Neural cell (in vitro differentiated cells): ENCODE measurements around the gene ZFR2. TPM values are rescaled to one million over a fixed set of nuclear protein-coding genes. Genes with fewer than 3 reads are reported as not detected.

ENCODE experiments used
- H2AFZ ChIP-seq: fragments of 200-600, 300-800 bp; sonication (generic), shearing (Covaris generic); 2 replicates; pipeline ENCODE4 v1.6.0; 2014; ENCODE audit warnings: low read depth, mild to moderate bottlenecking, antibody characterized with exemption, low read length, moderate library complexity
- H3F3A ChIP-seq: fragments of 200-600 bp; shearing (Covaris generic); 2 replicates; pipeline ENCODE4 v1.6.1; 2016; ENCODE audit warnings: mild to moderate bottlenecking, moderate library complexity, mixed read lengths, antibody characterized with exemption, low read length; ENCODE audit not compliant: insufficient read depth, poor library complexity, severe bottlenecking
- H3K27ac ChIP-seq: fragments of 200-600, 300-800 bp; sonication (generic), shearing (Covaris generic); 2 replicates; pipeline ENCODE4 v1.5.1; 2014; ENCODE audit warnings: mild to moderate bottlenecking, low read length, moderate library complexity
- H3K27me3 ChIP-seq: fragments of 300-800, 200-600 bp; sonication (generic), shearing (Covaris generic); 2 replicates; pipeline ENCODE4 v1.6.0; 2014; ENCODE audit warnings: mild to moderate bottlenecking, low read depth, low read length, moderate library complexity; ENCODE audit not compliant: insufficient read depth
- H3K36me3 ChIP-seq: fragments of 300-800, 200-600 bp; sonication (generic), shearing (Covaris generic); 2 replicates; pipeline ENCODE4 v1.5.1; 2014; ENCODE audit warnings: mild to moderate bottlenecking, antibody characterized with exemption, low read length, moderate library complexity; ENCODE audit not compliant: insufficient read depth
- H3K4me2 ChIP-seq: fragments of 300-800, 200-600 bp; sonication (generic), shearing (Covaris generic); 2 replicates; pipeline ENCODE4 v1.6.0; 2014; ENCODE audit warnings: mild to moderate bottlenecking, low read length
- H3K4me3 ChIP-seq: fragments of 300-800, 200-600 bp; sonication (generic), shearing (Covaris generic); 2 replicates; pipeline ENCODE4 v1.5.1; 2014; ENCODE audit warnings: mild to moderate bottlenecking, low read length, moderate library complexity
- H3K79me2 ChIP-seq: fragments of 200-600 bp; shearing (Covaris generic); replicated peaks from 2 replicates; pipeline ENCODE4 v1.6.0; 2014; ENCODE audit warnings: mild to moderate bottlenecking, low read length, moderate library complexity; ENCODE audit not compliant: insufficient read depth
- H3K9ac ChIP-seq: fragments of 300-800, 200-600 bp; sonication (generic), shearing (Covaris generic); 2 replicates; pipeline ENCODE4 v1.6.1; 2016; ENCODE audit warnings: mild to moderate bottlenecking, low read length, mixed read lengths
- H3K9me2 ChIP-seq: fragments of 200-600 bp; shearing (Covaris generic); 2 replicates; pipeline ENCODE4 v1.6.1; 2016; ENCODE audit warnings: mild to moderate bottlenecking, low read length, mixed read lengths; ENCODE audit not compliant: insufficient read depth
- H3K9me3 ChIP-seq: fragments of 200-600, 300-800 bp; sonication (generic), shearing (Covaris generic); 2 replicates; pipeline ENCODE4 v1.6.1; 2016; ENCODE audit warnings: mild to moderate bottlenecking, mixed run types, low read length, moderate library complexity, mixed read lengths
- H4K20me1 ChIP-seq: fragments of 200-600 bp; shearing (Covaris generic); 2 replicates; pipeline ENCODE4 v1.6.1; 2016; ENCODE audit warnings: mild to moderate bottlenecking, mixed run types; ENCODE audit not compliant: insufficient read depth
- CTCF ChIP-seq: fragments of 450-650 bp; IDR thresholded peaks from 2 replicates; pipeline ENCODE4 v1.5.1; 2014; ENCODE audit warnings: antibody characterized with exemption, mild to moderate bottlenecking, moderate library complexity; ENCODE audit not compliant: poor library complexity, severe bottlenecking
- EP300 ChIP-seq: fragments of 450-650 bp; conservative IDR thresholded peaks from 2 replicates; pipeline ENCODE4 v1.6.1; 2014; ENCODE audit warnings: antibody characterized with exemption, mild to moderate bottlenecking, moderate library complexity; ENCODE audit not compliant: poor library complexity, severe bottlenecking
- EZH2 ChIP-seq: fragments of 200-600, 300-800 bp; shearing (Covaris generic), sonication (generic); IDR thresholded peaks from 2 replicates; pipeline ENCODE4 v1.6.1; 2014; ENCODE audit warnings: antibody characterized with exemption, low read length, borderline replicate concordance, mild to moderate bottlenecking; ENCODE audit not compliant: insufficient read depth, poor library complexity, severe bottlenecking
- MXI1 ChIP-seq: fragments of 450-650 bp; conservative IDR thresholded peaks from 2 replicates; pipeline ENCODE4 v1.6.1; 2014; ENCODE audit warnings: antibody characterized with exemption, mild to moderate bottlenecking; ENCODE audit not compliant: poor library complexity, severe bottlenecking
- POLR2AphosphoS5 ChIP-seq: IDR thresholded peaks from 2 replicates; pipeline ENCODE4 v1.6.1; 2012
- RAD21 ChIP-seq: fragments of 450-650 bp; conservative IDR thresholded peaks from 2 replicates; pipeline ENCODE4 v1.6.1; 2014; ENCODE audit warnings: antibody characterized with exemption, mild to moderate bottlenecking, moderate library complexity
- REST ChIP-seq: IDR thresholded peaks from 2 replicates; pipeline ENCODE4 v1.6.1; 2012; ENCODE audit warnings: borderline replicate concordance
- SMC3 ChIP-seq: fragments of 450-650 bp; conservative IDR thresholded peaks from 2 replicates; pipeline ENCODE4 v1.6.1; 2014; ENCODE audit warnings: antibody characterized with exemption, mild to moderate bottlenecking, moderate library complexity; ENCODE audit not compliant: poor library complexity
- TAF1 ChIP-seq: IDR thresholded peaks from 2 replicates; pipeline ENCODE4 v1.6.1; 2012; ENCODE audit warnings: low read depth
- polyA plus RNA-seq: library from polyadenylated mRNA; depleted of rRNA; stranded (reverse); fragments of >200 nt; gene quantifications from 2 replicates; pipeline ENCODE4 v1.2.3, GENCODE V29; 2014

Gene ZFR2
- polyA plus RNA-seq, 1 donor from 2014 or later = 9.0 TPM

GRCh38 chr19:3801412-3802096, 67.3 kb downstream of the ZFR2 start:
- peak overlapping the region; percentile 59 for H3K4me2 ChIP-seq

GRCh38 chr19:3800996-3801395, 67.8 kb downstream of the ZFR2 start:
- H3K9ac ChIP-seq = peak overlapping the region; percentile 40
- peaks cover 7% of the 10 kb centered on the region for H3K27me3 ChIP-seq
- no peaks in the 10 kb centered on the region for H3K9me2 ChIP-seq
- H2AFZ ChIP-seq = peak overlapping the region; percentile 22
- H3K9me3 ChIP-seq = no peaks in the 10 kb centered on the region
- H3K27ac ChIP-seq = no peak overlapping the region
- no peaks in the 10 kb centered on the region for H4K20me1 ChIP-seq
- H3K79me2 ChIP-seq = no peaks in the 10 kb centered on the region
- H3K4me2 ChIP-seq = peak overlapping the region; percentile 59
- peak overlapping the region; percentile 66 for H3K4me3 ChIP-seq
- no peaks in the 10 kb centered on the region for H3K36me3 ChIP-seq
- H3F3A ChIP-seq = no peaks in the 10 kb centered on the region
- TF ChIP-seq EP300 = no peak
- no peak for TF ChIP-seq POLR2AphosphoS5
- no peak for TF ChIP-seq EZH2
- TF ChIP-seq RAD21 = no peak
- no peak for TF ChIP-seq SMC3
- no peak for TF ChIP-seq MXI1
- TF ChIP-seq REST = no peak

More at GRCh38 chr19:3801412-3802096, 67.3 kb downstream of the ZFR2 start:
- Histone ChIP-seq H2AFZ (peak overlapping the region; percentile 22), H3K4me3 (peak overlapping the region; percentile 66), H3K27ac (no peak overlapping the region), H3K27me3 (peaks cover 7% of the 10 kb centered on the region), H4K20me1 (no peaks in the 10 kb centered on the region), H3K9me3 (no peaks in the 10 kb centered on the region), H3F3A (no peaks in the 10 kb centered on the region), H3K79me2 (no peaks in the 10 kb centered on the region), H3K9me2 (no peaks in the 10 kb centered on the region), H3K36me3 (no peaks in the 10 kb centered on the region), H3K9ac (peak overlapping the region; percentile 40)
- TF ChIP-seq RAD21 (no peak), POLR2AphosphoS5 (peak; percentile 25), TAF1 (no peak), MXI1 (peak; percentile 38), EZH2 (no peak), SMC3 (peak; percentile 20), CTCF (peak; percentile 33), EP300 (no peak), REST (no peak)
